ENCODE results near the gene EXOSC7. TPM values are rescaled to one million over a fixed set of nuclear protein-coding genes. Genes with fewer than 3 reads are reported as not detected.

EXOSC7 gene
- total and polyA plus RNA-seq, 2 donors (not counting 3 experiments of a cell fraction or from before 2014, with no cell fraction given), result 44.5 to 53.8 TPM

DNA sequence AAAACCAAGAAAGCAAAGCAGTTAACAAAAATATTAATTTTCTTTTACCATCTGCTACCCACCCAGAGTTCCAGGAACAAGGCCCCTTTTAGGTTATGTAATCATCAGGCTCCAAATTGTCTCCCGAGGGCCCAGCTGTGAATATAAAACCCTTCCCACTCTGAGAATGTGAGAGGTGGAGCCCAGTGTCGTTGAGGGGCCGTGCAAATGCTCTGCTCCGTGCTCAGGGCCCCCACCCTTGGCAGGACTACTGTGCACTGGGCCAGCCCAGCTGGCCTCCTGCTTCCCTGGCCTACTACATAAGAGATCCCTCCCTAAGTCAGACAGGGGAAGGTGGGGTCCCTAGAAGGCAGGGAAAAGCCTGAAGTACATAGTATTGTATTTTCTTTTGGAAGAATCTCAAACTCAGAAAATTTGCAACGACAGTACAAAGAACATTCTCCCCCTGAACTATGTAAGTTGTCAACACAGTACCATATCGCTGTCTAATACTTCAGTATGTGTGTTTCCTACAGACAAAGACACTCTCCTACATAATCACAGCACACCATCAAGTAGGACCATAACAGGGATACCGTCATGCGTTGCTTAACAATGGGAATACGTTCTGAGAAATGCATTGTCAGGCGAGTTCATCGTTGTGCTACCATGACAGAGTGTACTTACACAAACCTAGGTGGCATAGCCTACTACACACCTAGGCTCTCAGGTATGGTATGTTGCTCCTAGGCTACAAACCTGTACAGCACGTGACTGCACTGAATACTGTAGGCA lies 45.7 kb downstream of the EXOSC7 start:
- H3K27ac ChIP-seq (ENCODE audit: insufficient read depth, low read depth, low read length), result no peak overlapping the region
- POLR2A ChIA-PET, result no interaction called here
- H2AFZ ChIP-seq (ENCODE audit: low read depth, low read length), result no peak overlapping the region
- DNase-seq (ENCODE audit: low read depth, low spot score), result no peak
- H4K20me1 ChIP-seq (replicated peaks; ENCODE audit: control insufficient read depth, extremely low read depth, insufficient read depth, low read length), result no peaks in the 10 kb centered on the region
- no peak overlapping the region for H3K9ac ChIP-seq (replicated peaks; ENCODE audit: extremely low read depth, insufficient read depth, low read length)
- dilution Hi-C loops (cut with MboI; ENCODE audit: extremely low pct_ligation_motif_present, low sequenced_read_pairs), result no loop called here
- no peaks in the 10 kb centered on the region for H3K27me3 ChIP-seq (ENCODE audit: control insufficient read depth in 2 of 2, insufficient read depth in 2 of 2, low read length in 2 of 2)
- no peak for TF ChIP-seq EZH2 (IDR thresholded peaks at IDR 0.05; ENCODE audit: borderline replicate concordance, low read depth, low read length, severe bottlenecking)
- TF ChIP-seq GATA2 (IDR thresholded peaks at IDR 0.05; ENCODE audit: insufficient read depth, insufficient read length, low read depth, low read length), result no peak
- TF ChIP-seq, protein P1, sequence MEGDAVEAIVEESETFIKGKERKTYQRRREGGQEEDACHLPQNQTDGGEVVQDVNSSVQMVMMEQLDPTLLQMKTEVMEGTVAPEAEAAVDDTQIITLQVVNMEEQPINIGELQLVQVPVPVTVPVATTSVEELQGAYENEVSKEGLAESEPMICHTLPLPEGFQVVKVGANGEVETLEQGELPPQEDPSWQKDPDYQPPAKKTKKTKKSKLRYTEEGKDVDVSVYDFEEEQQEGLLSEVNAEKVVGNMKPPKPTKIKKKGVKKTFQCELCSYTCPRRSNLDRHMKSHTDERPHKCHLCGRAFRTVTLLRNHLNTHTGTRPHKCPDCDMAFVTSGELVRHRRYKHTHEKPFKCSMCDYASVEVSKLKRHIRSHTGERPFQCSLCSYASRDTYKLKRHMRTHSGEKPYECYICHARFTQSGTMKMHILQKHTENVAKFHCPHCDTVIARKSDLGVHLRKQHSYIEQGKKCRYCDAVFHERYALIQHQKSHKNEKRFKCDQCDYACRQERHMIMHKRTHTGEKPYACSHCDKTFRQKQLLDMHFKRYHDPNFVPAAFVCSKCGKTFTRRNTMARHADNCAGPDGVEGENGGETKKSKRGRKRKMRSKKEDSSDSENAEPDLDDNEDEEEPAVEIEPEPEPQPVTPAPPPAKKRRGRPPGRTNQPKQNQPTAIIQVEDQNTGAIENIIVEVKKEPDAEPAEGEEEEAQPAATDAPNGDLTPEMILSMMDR (IDR thresholded peaks at IDR 0.05; ENCODE audit: extremely low read depth in 1 of 2, insufficient read depth in 1 of 2, low read depth in 1 of 2, low read length in 2 of 2), result no peak
- TF ChIP-seq POLR2A (IDR thresholded peaks at IDR 0.05; ENCODE audit: low read depth, low read length), result no peak
- TF ChIP-seq MYC (IDR thresholded peaks at IDR 0.05; ENCODE audit: low read depth, low read length), result no peak
- TF ChIP-seq JUN (IDR thresholded peaks at IDR 0.05; ENCODE audit: borderline replicate concordance, insufficient read depth, insufficient read length, low read depth), result no peak
- TF ChIP-seq, protein P2, sequence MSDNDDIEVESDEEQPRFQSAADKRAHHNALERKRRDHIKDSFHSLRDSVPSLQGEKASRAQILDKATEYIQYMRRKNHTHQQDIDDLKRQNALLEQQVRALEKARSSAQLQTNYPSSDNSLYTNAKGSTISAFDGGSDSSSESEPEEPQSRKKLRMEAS (IDR thresholded peaks at IDR 0.05; ENCODE audit: insufficient read depth, insufficient read length), result no peak
- TF ChIP-seq POLR2AphosphoS5 (IDR thresholded peaks at IDR 0.05; ENCODE audit: insufficient read depth, low read depth, low read length), result no peak
- no peak for TF ChIP-seq FOS (IDR thresholded peaks at IDR 0.05; ENCODE audit: borderline replicate concordance, insufficient read depth, low read length)
- H3K4me1 ChIP-seq (ENCODE audit: control insufficient read depth, extremely low read depth, insufficient read depth, low read length), result peaks cover 22% of the 10 kb centered on the region
- H3K4me3 ChIP-seq (replicated peaks in 1 of 3; ENCODE audit: insufficient read depth in 1 of 3, low read depth in 1 of 3, low read length in 3 of 3), result no peak overlapping the region
- CTCF ChIA-PET, result no interaction called here
- FAIRE-seq, result no peak
- BruUV-seq (replicated peaks), result no TSS peak
- no peak overlapping the region for H3K4me2 ChIP-seq (ENCODE audit: insufficient read depth, low read length)
- no peaks in the 10 kb centered on the region for H3K36me3 ChIP-seq (ENCODE audit: control insufficient read depth in 2 of 2, extremely low read depth in 1 of 2, insufficient read depth in 2 of 2, low read length in 2 of 2)
- no peaks in the 10 kb centered on the region for H3K79me2 ChIP-seq (ENCODE audit: control insufficient read depth, insufficient read depth, low read length)
- no peaks in the 10 kb centered on the region for H3K9me3 ChIP-seq (replicated peaks; ENCODE audit: control insufficient read depth, insufficient read depth, low read length)
- H3K9me1 ChIP-seq (replicated peaks; ENCODE audit: control insufficient read depth, extremely low read depth, insufficient read depth, low read length), result no peaks in the 10 kb centered on the region
- intact Hi-C loops (cut with micrococcal nuclease), result loop anchor here (10.0 kb wide), 1 partner anchor 467 kb away; the partner anchor contains the start of gene ZKSCAN7

Data from endothelial cell of umbilical vein (primary cell).